CD4-positive, alpha-beta T cell (primary cell): ENCODE results near the gene STARD3. TPM values are rescaled to one million over a fixed set of nuclear protein-coding genes. Genes with fewer than 3 reads are reported as not detected.

ENCODE experiments used
- ATAC-seq: fragments of 200-7000 bp; cut with Tn5 transposase; one replicate; pipeline ENCODE4 v1.10.0; 2022; ENCODE audit warnings: mild to moderate bottlenecking; ENCODE audit not compliant: poor library complexity
- CTCF ChIA-PET: fragments of 350-600 bp; sonication (Branson Sonifier 250); formaldehyde crosslinking; loops from one replicate; lab custom pipeline; 2021; ENCODE audit warnings: antibody characterized with exemption, inconsistent platforms; lab: Charles Lee
- POLR2A ChIA-PET: fragments of 350-600 bp; sonication (Branson Sonifier 250); formaldehyde crosslinking; loops from one replicate; lab custom pipeline; 2021; ENCODE audit warnings: antibody characterized with exemption, inconsistent platforms; lab: Charles Lee
- DNase-seq, 14 experiments: peaks; one replicate each; pipeline ENCODE4 v3.0.0-alpha.2; 2013 to 2020; ENCODE audit warnings: mixed read lengths in 2 of 14
- H3K27ac ChIP-seq, 2 donors: one replicate each; pipeline versions ENCODE4 v1.5.1 to v1.7.0; 2013; ENCODE audit warnings: low read length in 2 of 2, low read depth in 1 of 2, mild to moderate bottlenecking in 1 of 2
- H3K27me3 ChIP-seq, 2 experiments: 1 replicate in 1 of 2; 2 replicates in 1 of 2; pipeline versions ENCODE4 v1.6.1 to v1.7.0; 2013; ENCODE audit warnings: low read length in 2 of 2, control low read depth in 1 of 2, mild to moderate bottlenecking in 1 of 2, moderate library complexity in 1 of 2; ENCODE audit not compliant: insufficient read depth in 2 of 2, control insufficient read depth in 1 of 2
- H3K36me3 ChIP-seq: one replicate; pipeline ENCODE4 v1.6.1; 2013; ENCODE audit warnings: low read length, control low read depth; ENCODE audit not compliant: insufficient read depth
- H3K4me1 ChIP-seq: one replicate; pipeline ENCODE4 v1.6.1; 2013; ENCODE audit warnings: low read length, control low read depth; ENCODE audit not compliant: insufficient read depth
- H3K4me3 ChIP-seq: one replicate; pipeline ENCODE4 v1.5.1; 2013; ENCODE audit warnings: mild to moderate bottlenecking, low read length, moderate library complexity
- H3K9me3 ChIP-seq, 2 experiments: 1 replicate in 1 of 2; 2 replicates in 1 of 2; pipeline versions ENCODE4 v1.6.1 to v1.7.0; 2013; ENCODE audit warnings: low read length in 2 of 2, mild to moderate bottlenecking in 2 of 2, control low read depth in 1 of 2, moderate library complexity in 1 of 2; ENCODE audit not compliant: control insufficient read depth in 1 of 2, insufficient read depth in 1 of 2
- H3K27ac Mint-ChIP-seq: one replicate; pipeline ENCODE4 v1.8.0; 2020; ENCODE audit warnings: mixed read lengths
- H3K27me3 Mint-ChIP-seq: one replicate; pipeline ENCODE4 v1.8.0; 2021; ENCODE audit warnings: mixed read lengths
- H3K36me3 Mint-ChIP-seq: one replicate; pipeline ENCODE4 v1.8.0; 2021; ENCODE audit warnings: low read depth, mixed read lengths
- H3K4me1 Mint-ChIP-seq: one replicate; pipeline ENCODE4 v1.8.0; 2021; ENCODE audit warnings: low read depth, mixed read lengths
- H3K4me3 Mint-ChIP-seq: one replicate; pipeline ENCODE4 v1.8.0; 2020; ENCODE audit warnings: mild to moderate bottlenecking, mixed read lengths
- H3K9me3 Mint-ChIP-seq: one replicate; pipeline ENCODE4 v1.8.0; 2020; ENCODE audit warnings: mixed read lengths
- CTCF ChIP-seq: fragments of 200-600 bp; IDR thresholded peaks from one replicate; pipeline ENCODE4 v1.8.0; 2022; ENCODE audit warnings: antibody characterized with exemption, mild to moderate bottlenecking
- intact Hi-C, 2 experiments: fragments of 100-400 bp; cut with DNase I in 1 of 2; cut with micrococcal nuclease in 1 of 2; formaldehyde crosslinking; loops; one replicate each; pipeline versions ENCODE4 v1.15.1 to v1.9.0; 2023 to 2025; cut with DNase I, micrococcal nuclease
- total RNA-seq, 174 experiments: library from RNA in 2 of 174; stranded (reverse) in 2 of 174; gene quantifications; one replicate each; pipeline ENCODE4 v1.2.3 and lab custom pipeline; 2021 to 2026

Gene STARD3
- total RNA-seq, 2 experiments from 2014 or later: 96.5 to 99.9 TPM

- DNase-seq (no peak), ATAC-seq (no peak)
- Mint-ChIP-seq H3K9me3 (no peaks in the 10 kb centered on the region), H3K27ac (peak overlapping the region; percentile 91), H3K4me1 (peaks cover 61% of the 10 kb centered on the region), H3K4me3 (no peak overlapping the region), H3K27me3 (peaks cover under 1% of the 10 kb centered on the region), H3K36me3 (peaks cover 18% of the 10 kb centered on the region)
- intact Hi-C loops: loop anchor here in 1 of 2 experiments (5.0 kb wide), 1 partner anchor 55 kb away; the partner anchor contains the start of gene MIEN1
- TF ChIP-seq CTCF: no peak
- peaks cover 64% of the 10 kb centered on the region for H3K4me1 ChIP-seq
- POLR2A ChIA-PET: interaction anchor here (5.3 kb wide), 1 partner anchor 11 kb away, joined by 23 read pairs; the partner anchor contains the start of gene PGAP3
- CTCF ChIA-PET: interaction anchor here (1.4 kb wide), 1 partner anchor 11 kb away, joined by 3 read pairs; the partner anchor contains the start of gene PGAP3
- H3K36me3 ChIP-seq: no peaks in the 10 kb centered on the region
- no peaks in the 10 kb centered on the region for H3K27me3 ChIP-seq
- H3K4me3 ChIP-seq: no peak overlapping the region
- peak overlapping the region in 1 of 2 donors; percentile 52 for H3K27ac ChIP-seq
- H3K9me3 ChIP-seq: no peaks in the 10 kb centered on the region
These were observed 40.1 kb downstream of the STARD3 start for GRCh38 chr17:39677072-39677471.

GRCh38 chr17:39677542-39678339 lies 40.8 kb downstream of the STARD3 start:
- CTCF ChIA-PET: interaction anchor here (1.4 to 2.3 kb wide), 2 partner anchors 10 to 24 kb away, joined by 3 to 9 read pairs; partner anchors contain the start of gene PGAP3
- no peaks in the 10 kb centered on the region for H3K9me3 Mint-ChIP-seq
- intact Hi-C loops: loop anchor here in 1 of 2 experiments (5.0 kb wide), 1 partner anchor 55 kb away; the partner anchor contains the start of gene MIEN1
- no peaks in the 10 kb centered on the region for H3K9me3 ChIP-seq
- peaks cover 57% of the 10 kb centered on the region for H3K4me1 Mint-ChIP-seq
- H3K27ac Mint-ChIP-seq: peak overlapping the region; percentile 91
- no peaks in the 10 kb centered on the region for H3K27me3 Mint-ChIP-seq
- DNase-seq (peak in 1 of 14 experiments; percentile 28), ATAC-seq (no peak)
- peaks cover 24% of the 10 kb centered on the region for H3K36me3 Mint-ChIP-seq
- POLR2A ChIA-PET: interaction anchor here (5.3 kb wide), 1 partner anchor 10 kb away, joined by 23 read pairs; the partner anchor contains the start of gene PGAP3
- no peak for TF ChIP-seq CTCF
- H3K4me3 Mint-ChIP-seq: no peak overlapping the region
- H3K4me1 ChIP-seq: peaks cover 61% of the 10 kb centered on the region
- H3K27me3 ChIP-seq: no peaks in the 10 kb centered on the region
- no peaks in the 10 kb centered on the region for H3K36me3 ChIP-seq
- H3K4me3 ChIP-seq: no peak overlapping the region
- no peak overlapping the region for H3K27ac ChIP-seq

GRCh38 chr17:39678340-39679116 lies 41.6 kb downstream of the STARD3 start:
- no peak overlapping the region for H3K4me3 Mint-ChIP-seq
- Histone ChIP-seq H3K36me3 (peaks cover 4% of the 10 kb centered on the region), H3K27ac (no peak overlapping the region), H3K27me3 (no peaks in the 10 kb centered on the region), H3K9me3 (no peaks in the 10 kb centered on the region), H3K4me3 (no peak overlapping the region), H3K4me1 (peaks cover 61% of the 10 kb centered on the region)
- DNase-seq (no peak), ATAC-seq (no peak)
- ChIA-PET POLR2A (interaction anchor here (0.7 to 5.3 kb wide), 6 partner anchors 8 to 302 kb away, joined by 3 to 23 read pairs (median 8); partner anchors contain the start of genes MIEN1, PGAP3, PNMT and PSMD3), CTCF (interaction anchor here (0.9 to 2.3 kb wide), 4 partner anchors 10 to 57 kb away, joined by 3 to 9 read pairs (median 6); no protein-coding TSS in a partner anchor)
- H3K4me1 Mint-ChIP-seq: peaks cover 57% of the 10 kb centered on the region
- H3K27ac Mint-ChIP-seq: peak overlapping the region; percentile 91
- H3K36me3 Mint-ChIP-seq: peaks cover 30% of the 10 kb centered on the region
- no peaks in the 10 kb centered on the region for H3K9me3 Mint-ChIP-seq
- no peaks in the 10 kb centered on the region for H3K27me3 Mint-ChIP-seq
- no peak for TF ChIP-seq CTCF
- intact Hi-C loops: loop anchor here in 1 of 2 experiments (5.0 kb wide), 1 partner anchor 54 kb away; the partner anchor contains the start of gene MIEN1
